HG02840 (cell line): ENCODE measurements around the gene PRPSAP2.

Source experiments
- ATAC-seq: cut with Tn5 transposase; IDR thresholded peaks from one replicate; pipeline ENCODE4 v1.9.1; 2021; ENCODE audit warnings: mild to moderate bottlenecking, moderate library complexity, moderate number of reproducible peaks; ENCODE audit not compliant: unreplicated experiment, low FRiP score

Gene PRPSAP2

DNA sequence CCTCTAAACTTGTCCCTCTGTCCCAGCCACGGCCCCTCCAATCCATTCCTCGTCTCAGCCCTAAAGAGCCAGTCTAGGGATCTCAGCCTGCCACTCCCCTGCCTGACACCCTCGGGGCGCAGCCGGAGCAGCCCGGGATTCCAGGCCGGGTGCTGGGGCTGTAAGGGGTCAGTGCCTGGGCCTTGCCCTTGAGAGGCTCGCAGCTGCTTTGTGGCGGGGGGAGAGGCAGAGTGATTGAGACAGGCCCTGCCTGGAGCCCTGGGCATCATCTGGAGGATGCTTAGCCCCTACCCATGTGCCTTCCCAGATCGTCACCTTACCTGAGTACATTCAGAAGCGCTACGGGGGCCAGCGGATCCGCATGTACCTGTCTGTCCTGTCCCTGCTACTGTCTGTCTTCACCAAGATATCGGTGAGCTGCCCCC lies 102.3 kb downstream of the PRPSAP2 start:
- ATAC-seq: no peak

GRCh38 chr17:18960803-18961511 lies 103.0 kb downstream of the PRPSAP2 start:
- no peak for ATAC-seq

DNA sequence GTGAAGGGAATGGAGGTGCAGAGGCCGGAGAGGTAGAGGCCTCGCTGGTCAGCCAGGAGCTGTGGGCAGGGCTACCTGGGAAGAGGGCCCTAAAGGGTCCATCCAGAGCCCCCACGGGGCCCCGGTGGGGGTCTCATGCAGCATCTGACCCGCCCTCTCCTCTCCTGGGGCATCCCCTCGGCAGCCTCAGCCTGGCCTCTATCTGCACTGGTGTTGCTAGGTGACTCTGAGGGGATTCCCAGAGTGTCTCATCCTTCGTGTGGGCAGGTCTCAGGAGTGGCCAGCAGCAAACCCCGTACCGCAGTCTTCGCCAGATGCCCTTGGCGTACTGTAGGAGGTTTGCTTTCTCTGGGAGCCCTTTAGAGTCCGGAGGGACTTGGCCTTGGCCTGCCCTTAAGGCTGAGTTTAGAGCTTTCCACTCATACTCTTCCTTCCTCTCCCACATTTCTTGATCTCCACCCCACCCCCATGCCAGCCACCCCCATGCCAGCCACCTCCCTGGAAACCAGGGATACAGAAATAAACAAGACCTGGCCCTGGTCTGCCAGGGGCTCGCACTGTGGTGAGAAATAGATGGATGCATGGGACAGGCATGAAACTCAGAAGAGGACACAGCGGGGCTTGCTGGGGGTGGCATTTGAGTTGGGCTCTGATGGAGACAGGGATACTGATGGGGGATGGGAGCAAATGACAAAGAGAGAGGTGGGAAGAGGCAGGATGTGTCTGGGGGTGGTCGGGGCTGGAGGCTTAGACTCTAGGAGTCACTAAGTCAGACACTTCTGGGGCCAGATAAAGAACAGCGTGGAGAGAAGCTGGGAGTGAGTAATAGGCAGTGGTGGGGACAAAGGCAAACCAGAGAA lies 103.9 kb downstream of the PRPSAP2 start:
- ATAC-seq: no peak

GRCh38 chr17:18962494-18962815 lies 104.5 kb downstream of the PRPSAP2 start:
- ATAC-seq: no peak

GRCh38 chr17:18963126-18964017 lies 105.4 kb downstream of the PRPSAP2 start:
- no peak for ATAC-seq

DNA sequence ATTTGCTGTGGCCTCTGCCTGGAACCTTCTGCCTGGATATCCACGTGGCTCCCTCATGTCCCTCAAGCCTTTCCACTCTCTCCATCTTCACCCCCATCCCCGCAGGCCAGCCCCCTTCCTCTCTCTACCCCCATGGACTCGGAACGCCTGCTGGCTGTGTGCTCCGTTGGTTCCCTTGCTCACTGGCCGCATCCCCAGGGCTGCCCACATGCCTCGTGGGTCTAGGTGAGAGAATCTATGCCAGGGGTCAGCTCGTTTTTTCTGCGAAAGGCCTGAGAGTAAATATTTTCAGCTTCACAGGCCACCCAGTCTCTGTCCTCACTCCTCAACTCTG lies 106.1 kb downstream of the PRPSAP2 start:
- ATAC-seq: no peak

DNA sequence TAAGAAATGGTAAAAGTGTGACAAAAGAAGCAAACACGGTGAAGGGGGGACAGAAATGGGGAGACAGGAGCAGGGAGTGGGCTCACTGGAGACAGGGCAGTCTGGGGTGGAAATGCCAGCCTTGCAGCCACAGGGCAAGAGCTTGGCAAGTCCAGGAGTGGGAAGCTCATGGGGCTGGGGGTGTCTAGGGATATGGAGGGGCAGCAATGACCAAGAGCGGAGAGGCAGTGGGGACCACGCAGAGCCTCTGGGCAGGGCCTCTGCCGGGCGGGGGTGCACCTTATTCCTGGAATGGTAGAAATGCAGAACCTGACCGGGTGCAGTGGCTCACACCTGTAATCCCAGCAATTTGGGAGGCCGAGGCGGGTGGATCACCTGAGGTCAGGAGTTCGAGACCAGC lies 106.6 kb downstream of the PRPSAP2 start:
- ATAC-seq: no peak

DNA sequence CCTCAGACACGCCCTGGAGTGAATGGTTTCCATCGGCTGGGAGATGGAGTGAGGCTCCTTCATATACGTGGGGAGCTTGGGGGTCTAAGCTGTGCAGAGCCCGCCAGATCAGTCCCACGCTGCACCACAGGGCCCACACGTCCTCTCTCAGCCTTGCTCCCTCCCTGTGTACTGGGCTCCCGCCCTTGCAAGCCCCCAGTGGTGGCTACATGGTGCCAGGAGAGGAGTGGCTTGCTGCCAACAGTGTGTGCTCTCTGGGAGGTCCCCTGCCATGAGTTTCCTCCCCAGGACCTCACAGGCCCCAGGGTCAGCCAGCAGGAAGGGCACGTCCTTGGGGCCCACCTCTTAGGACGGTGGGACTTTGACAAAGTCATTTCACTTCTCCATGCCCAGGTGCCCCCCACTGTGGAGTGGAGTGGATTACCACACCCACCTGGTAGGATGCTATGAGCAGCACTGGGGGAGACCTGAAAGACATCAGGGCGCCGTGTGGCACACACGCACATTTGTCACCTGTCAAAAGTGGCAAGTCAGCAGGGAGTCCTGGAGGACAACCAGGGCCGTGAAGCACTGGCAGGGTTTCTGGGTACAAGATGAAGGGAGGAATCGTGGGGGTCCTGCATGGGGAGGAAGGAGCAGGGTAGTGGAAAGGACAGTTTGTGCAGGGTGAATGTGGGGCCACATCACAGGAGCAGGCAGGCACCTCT lies 107.8 kb downstream of the PRPSAP2 start:
- ATAC-seq: no peak

DNA sequence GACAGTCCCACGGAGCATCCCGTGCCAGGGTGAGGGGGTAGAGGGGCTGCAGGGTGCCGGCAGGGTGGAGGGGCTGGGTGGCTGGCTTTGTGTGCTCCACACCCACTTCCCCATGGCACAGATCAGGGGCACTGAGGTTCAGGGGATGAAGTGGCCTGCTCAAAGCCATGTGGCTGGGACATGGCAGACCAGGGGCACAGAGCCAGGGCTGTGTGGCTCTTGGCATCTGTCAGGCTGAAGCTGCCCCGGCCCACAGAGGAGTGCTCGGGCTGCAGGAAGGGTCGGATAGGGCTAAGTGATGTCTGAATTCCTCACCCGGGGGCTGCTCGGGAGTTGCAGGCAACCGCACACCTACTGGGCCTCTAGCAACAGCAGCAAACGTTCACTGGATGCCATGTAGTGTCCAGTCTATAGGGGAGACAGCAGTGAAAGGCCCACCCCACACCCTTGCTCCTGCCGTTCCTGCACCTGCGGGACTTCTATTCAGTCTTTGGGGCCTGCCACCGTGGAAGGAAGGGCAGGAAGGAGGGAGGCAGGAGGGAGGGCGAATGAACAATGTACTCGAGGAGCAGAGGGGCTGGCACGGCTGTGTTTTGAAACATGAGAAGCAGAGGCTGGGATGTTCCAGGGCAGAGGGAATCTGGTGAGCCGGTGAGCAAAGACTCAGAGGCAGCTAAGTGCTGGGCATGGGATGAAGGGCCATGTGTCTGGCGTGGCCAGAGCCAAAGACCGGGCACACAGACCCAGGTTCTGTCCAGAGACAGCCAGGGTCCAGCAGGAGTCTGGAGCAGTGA lies 109.1 kb downstream of the PRPSAP2 start:
- ATAC-seq: no peak

DNA sequence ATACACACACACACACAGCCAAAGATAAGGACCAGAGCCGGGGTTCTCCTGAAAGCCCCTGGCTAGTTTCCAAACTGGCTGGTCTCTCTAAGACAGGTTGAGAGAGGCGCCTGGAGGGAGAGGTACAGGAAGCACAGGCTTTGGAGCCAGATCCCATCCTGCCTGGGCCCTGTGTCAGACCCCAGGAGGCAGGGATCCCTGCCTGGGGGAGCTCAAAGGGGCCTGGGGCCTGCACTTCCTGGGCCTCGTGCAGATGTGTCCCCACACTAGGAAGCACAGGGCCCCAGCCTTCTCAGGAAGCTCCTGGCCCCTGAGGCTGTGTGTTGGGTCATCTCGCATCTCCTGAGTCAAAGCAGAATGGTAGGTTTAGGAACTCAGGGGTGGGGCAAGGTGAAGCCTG lies 110.0 kb downstream of the PRPSAP2 start:
- no peak for ATAC-seq

GRCh38 chr17:18968345-18968744 lies 110.4 kb downstream of the PRPSAP2 start:
- ATAC-seq: no peak

DNA sequence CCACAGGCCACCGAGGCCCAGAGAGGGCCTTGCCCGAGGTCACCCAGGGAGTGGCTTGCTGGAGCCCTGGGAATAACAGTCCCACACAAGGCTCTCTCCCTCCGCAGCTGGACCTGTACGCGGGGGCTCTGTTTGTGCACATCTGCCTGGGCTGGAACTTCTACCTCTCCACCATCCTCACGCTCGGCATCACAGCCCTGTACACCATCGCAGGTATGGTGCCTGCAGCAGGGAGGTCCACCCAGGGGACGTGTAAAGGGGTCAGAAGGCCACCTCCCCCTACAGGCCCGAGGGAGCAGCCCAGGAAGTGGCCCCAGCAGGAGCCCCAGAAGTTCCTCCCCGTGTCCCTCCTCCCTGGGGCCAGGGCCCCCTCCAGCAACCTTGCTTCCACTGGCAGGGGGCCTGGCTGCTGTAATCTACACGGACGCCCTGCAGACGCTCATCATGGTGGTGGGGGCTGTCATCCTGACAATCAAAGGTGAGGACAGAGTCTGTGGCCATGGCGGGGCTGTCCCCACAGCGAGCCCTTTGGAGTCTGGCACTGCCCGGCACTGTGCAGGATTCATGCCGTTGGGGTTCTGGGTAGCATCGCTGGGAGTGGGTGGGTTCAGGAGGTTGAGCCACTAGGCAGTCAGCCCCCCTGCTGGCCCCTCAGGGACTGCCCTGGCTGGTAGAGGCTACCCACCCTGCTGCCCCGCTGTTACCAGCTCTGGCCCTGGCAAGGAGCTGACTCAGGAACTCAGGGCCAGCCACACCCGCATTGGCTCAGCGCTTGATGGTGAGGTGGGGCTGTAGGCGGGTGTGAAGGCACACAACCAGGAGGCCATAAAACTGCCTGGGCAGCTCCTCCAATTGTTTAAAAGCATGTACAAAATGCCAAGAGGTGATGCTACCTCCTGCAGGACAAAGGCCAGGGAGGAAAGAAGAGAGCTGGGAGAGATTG lies 111.3 kb downstream of the PRPSAP2 start:
- ATAC-seq: no peak

GRCh38 chr17:18970582-18971480 lies 112.9 kb downstream of the PRPSAP2 start:
- ATAC-seq: no peak

GRCh38 chr17:18971801-18972200 lies 113.9 kb downstream of the PRPSAP2 start:
- no peak for ATAC-seq

- ATAC-seq: no peak
Observed at GRCh38 chr17:18974407-18975149, 116.6 kb downstream of the PRPSAP2 start.

DNA sequence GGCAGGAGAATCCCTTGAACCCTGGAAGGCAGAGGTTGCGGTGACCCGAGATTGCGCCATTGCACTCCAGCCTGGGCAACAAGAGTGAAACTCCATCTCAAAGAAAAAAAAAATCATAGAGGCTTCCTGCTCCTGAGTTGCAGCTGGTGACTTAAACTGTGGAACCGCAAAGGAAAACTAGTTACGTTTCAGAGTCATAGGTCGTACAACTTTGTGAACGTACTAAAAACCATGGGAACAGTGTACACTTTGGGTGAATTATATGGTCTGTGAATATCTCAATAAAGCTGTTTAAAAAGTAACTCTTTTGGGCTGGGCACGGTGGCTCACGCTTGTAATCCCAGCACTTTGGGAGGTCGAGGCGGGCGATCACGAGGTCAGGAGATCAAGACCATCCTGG lies 117.7 kb downstream of the PRPSAP2 start:
- ATAC-seq: no peak

GRCh38 chr17:18976201-18976600 lies 118.3 kb downstream of the PRPSAP2 start:
- ATAC-seq: no peak
